Panc1 (cell line): Measurements from ENCODE around the gene ULBP2.

Source experiments
- CTCF ChIP-seq: fragments of 450-650 bp; IDR thresholded peaks from 2 replicates; pipeline ENCODE4 v1.5.1; 2017; ENCODE audit warnings: mild to moderate bottlenecking
- POLR2AphosphoS5 ChIP-seq: IDR thresholded peaks from 2 replicates; pipeline ENCODE4 v1.6.1; 2012; ENCODE audit warnings: mild to moderate bottlenecking, low read depth, low read length, moderate library complexity
- REST ChIP-seq, 2 experiments: IDR thresholded peaks; 2 replicates each; pipeline ENCODE4 v1.6.1; 2011 to 2012; ENCODE audit warnings: low read depth in 2 of 2, control low read depth in 1 of 2, low read length in 1 of 2, mild to moderate bottlenecking in 1 of 2, moderate library complexity in 1 of 2; ENCODE audit not compliant: insufficient read depth in 1 of 2
- SIN3A ChIP-seq: IDR thresholded peaks from 2 replicates; pipeline ENCODE4 v1.6.1; 2012; ENCODE audit warnings: low read depth, mild to moderate bottlenecking, low read length, moderate library complexity, borderline replicate concordance; ENCODE audit not compliant: insufficient read depth
- TCF7L2 ChIP-seq: IDR thresholded peaks from 2 replicates; pipeline ENCODE4 v1.6.1; 2011; ENCODE audit warnings: mild to moderate bottlenecking, low read depth, low read length, inconsistent platforms

- TF ChIP-seq CTCF, result no peak
- TF ChIP-seq POLR2AphosphoS5, result no peak
- no peak for TF ChIP-seq TCF7L2
- TF ChIP-seq REST (IDR thresholded peaks at IDR 0.05; ENCODE audit: insufficient read depth in 1 of 2, low read depth in 2 of 2, low read length in 1 of 2), result no peak
- no peak for TF ChIP-seq SIN3A
Observed at GRCh38 chr6:149969635-149970034, 27.8 kb downstream of the ULBP2 start.
